HK-2 (cell line): ENCODE measurements around the gene CCDC50.

ENCODE experiments used
- DNase-seq: peaks from one replicate; pipeline ENCODE4 v3.0.0-alpha.2; 2018; ENCODE audit not compliant: unreplicated experiment

Gene CCDC50

DNA sequence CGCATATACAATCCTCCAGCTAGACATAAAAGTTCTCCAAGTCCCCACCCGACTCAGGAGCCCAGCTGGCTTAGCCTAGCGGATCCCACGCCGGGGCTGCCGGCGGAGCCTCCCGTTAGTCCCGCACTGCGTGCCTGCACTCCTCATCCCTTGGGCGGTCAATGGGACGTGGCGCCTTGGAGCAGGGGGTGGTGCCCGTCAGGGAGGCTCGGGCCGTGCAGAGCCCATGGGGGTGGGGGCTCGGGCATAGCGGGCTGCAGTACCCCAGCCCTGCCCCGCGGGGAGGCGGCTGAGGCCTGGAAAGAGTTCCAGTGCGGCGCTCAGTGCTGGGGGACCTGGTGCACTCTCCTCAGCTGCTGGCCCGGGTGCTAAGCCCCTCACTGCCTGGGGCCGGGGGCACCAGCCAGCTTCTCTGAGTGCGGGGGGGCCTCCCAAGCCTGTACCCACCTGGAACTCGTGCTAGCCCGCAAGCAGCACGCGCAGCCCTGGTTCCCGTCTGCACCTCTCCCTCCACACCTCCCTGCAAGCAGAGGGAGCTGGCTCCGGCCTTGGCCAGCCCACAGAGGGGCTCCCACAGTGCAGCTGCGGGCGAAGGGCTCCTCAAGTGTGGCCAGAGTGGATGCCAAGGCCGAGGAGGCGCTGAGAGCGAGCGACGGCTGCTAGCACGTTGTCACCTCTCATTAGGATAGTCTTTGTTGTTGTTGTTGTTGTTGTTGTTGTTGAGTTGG lies 12.2 kb upstream of the CCDC50 start:
- no peak for DNase-seq

GRCh38 chr3:191320316-191320715 lies 8.9 kb upstream of the CCDC50 start:
- no peak for DNase-seq

DNA sequence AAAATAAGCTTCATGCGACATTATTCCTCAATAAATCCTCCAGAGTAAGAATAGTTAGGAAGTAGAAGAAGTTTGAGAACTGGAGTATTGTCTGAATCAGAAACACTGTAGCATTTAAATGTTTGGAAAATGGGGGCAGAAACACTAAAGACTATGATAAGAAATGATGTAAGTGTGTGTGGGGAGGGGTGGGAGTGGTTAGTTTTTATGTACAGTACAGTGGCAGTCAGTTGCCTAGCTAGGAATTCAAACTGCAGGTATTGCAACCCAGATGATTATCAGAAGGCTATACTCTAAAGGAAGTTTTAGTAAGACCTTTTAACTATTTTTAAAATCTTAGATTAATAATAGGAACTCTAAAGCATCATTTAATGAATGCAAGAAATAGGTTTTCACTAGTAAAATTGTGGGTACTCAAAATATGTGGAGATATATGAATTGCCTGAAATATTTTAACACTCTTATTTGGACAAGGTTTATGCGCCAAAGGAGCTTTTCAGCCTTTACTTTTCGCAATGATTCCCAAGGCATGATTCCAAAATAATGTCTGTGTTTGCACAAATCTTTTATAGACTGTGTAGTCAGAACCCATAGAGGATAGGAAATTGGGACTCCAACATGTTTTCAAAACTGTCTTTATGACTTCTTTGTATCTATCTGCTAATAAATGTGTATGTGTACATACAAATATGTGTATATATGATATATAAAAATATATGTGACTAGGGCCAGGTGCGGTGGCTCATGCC lies 8.0 kb upstream of the CCDC50 start:
- no peak for DNase-seq

GRCh38 chr3:191324936-191325335 lies 4.3 kb upstream of the CCDC50 start:
- DNase-seq = no peak

GRCh38 chr3:191327526-191327925 lies 1.7 kb upstream of the CCDC50 start:
- no peak for DNase-seq

- no peak for DNase-seq
These were observed 722 bp upstream of the CCDC50 start for GRCh38 chr3:191328383-191328961.

- DNase-seq = peak; percentile 72
These were observed 698 bp downstream of the CCDC50 start, which contains the start of gene UTS2B for GRCh38 chr3:191329654-191330529. Gene UTS2B, minus strand, starts transcription at chr3:191330526. Its CDS starts 48,337 bp downstream, at chr3:191282189.

GRCh38 chr3:191330530-191331048 lies 1.4 kb downstream of the CCDC50 start:
- DNase-seq = peak; percentile 44

DNA sequence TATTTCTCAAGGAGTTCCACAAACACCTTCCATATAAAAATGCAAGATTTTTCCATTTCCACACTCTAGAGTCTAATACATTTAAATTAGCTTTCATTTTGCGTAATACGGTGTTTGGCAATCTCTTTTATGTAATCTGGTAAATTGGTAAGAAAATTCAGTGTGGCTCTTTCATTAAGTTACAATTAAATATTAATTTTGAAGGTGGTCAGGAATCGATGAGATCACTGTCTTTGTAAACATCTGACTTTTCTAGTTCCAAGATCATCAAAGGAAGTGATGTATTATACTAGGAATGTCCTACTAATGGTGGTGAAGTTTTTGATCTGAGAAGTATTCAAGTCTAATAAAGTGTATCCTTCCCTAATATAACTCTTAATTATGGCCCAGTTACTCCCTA lies 2.2 kb downstream of the CCDC50 start:
- no peak for DNase-seq

DNA sequence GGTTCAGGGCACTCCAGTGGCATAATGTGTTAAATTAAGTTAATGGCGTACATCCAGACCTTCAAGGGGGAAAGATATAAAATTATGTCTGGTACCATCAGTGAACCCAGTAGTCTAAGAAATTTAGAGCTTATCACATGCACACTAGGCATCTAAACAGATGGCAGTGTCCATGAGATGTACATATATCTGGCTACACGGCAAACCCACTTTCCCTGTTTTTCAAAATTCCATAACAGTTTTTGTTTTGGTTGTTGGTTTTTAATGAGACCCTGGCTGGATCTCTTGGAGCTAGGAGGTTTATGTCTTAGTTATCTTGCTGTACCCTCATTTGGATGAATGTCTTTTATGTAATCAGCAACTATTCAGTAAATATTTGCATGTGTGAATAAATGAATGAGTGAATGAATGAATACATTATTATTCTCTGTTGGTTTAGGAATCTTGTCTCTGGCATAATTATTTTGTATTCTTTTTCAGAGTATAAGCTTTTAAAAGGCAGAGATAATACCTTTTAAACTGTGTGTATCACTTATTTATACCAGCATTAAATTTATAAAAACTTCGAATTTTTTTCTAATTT lies 4.2 kb downstream of the CCDC50 start:
- no peak for DNase-seq

DNA sequence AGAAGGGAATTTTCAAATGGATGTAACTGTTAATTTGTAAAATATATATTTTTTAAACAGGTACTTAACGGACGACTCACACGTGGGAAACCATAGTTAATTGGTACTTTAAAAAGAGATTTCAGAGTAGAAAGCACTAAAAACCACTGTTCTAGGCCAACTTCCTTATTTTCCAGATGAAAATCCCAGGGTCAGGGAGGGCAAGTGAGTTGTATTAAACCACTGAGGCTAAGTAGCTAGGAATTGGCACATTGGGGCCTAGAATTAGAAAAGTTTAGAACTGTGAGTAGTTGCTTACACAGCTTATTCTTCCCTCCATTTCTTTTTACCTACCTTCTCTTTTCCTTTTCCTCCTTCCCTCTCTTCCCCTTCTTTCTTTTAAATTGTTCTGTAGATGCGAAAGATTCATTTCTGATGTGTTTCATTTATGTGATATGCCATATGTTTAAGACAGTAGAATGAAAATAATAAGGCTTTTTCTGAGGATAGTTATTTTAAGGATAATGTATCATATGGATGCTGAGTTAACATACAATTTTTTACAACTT lies 5.2 kb downstream of the CCDC50 start:
- no peak for DNase-seq

GRCh38 chr3:191336833-191337232 lies 7.6 kb downstream of the CCDC50 start:
- no peak for DNase-seq

GRCh38 chr3:191338177-191338488 lies 8.9 kb downstream of the CCDC50 start:
- DNase-seq = no peak

DNA sequence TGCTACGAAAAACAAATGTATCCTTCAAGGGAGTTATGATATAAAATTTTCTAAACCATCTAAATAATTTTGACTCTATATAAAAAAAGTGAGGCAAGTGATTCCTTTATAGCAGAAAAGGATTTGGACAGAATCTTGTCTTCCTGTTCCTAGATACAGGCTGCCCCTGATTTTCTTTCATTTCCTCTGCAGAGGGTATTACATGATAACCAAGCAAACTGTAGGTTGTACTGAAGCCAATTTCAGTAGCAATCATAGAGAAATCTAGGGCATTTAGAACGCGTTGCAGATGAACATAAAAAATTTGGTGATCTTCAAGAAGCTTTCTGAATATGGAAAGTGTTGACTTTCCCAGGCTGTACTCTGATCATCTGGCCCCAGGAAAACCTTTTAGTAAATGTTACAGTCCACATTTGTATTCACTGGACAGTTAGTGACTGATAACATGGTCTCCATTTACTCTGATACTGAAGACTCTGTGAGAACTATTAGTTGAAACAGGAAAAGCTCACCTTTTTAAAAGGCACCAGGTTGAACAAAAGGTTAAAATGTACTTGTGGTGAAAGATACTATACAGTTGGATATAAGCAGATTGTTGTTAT lies 10.2 kb downstream of the CCDC50 start:
- DNase-seq = no peak

- no peak for DNase-seq
These were observed 11.2 kb downstream of the CCDC50 start for GRCh38 chr3:191340351-191340750.

GRCh38 chr3:191340966-191341365 lies 11.8 kb downstream of the CCDC50 start:
- no peak for DNase-seq

GRCh38 chr3:191342006-191342405 lies 12.8 kb downstream of the CCDC50 start:
- no peak for DNase-seq

GRCh38 chr3:191342411-191342810 lies 13.2 kb downstream of the CCDC50 start:
- DNase-seq = no peak

GRCh38 chr3:191343115-191343514 lies 13.9 kb downstream of the CCDC50 start:
- DNase-seq = no peak

GRCh38 chr3:191343913-191344312 lies 14.7 kb downstream of the CCDC50 start:
- no peak for DNase-seq

GRCh38 chr3:191345334-191345733 lies 16.1 kb downstream of the CCDC50 start:
- DNase-seq = no peak
